Mesothelial cell of epicardium (in vitro differentiated cells): ENCODE results near the gene PEX19. TPM values are rescaled to one million over a fixed set of nuclear protein-coding genes. Genes with fewer than 3 reads are reported as not detected.

Source experiments
- DNase-seq, 2 experiments: peaks; one replicate each; pipeline ENCODE4 v3.0.0; 2021; ENCODE audit warnings: low spot score in 2 of 2; ENCODE audit not compliant: unreplicated experiment in 2 of 2
- H3K27ac Mint-ChIP-seq: 2 replicates; pipeline ENCODE4 v1.8.0; 2021; ENCODE audit warnings: mixed read lengths
- H3K27me3 Mint-ChIP-seq: 2 replicates; pipeline ENCODE4 v1.8.0; 2021; ENCODE audit warnings: low read depth, mixed read lengths
- H3K36me3 Mint-ChIP-seq: 2 replicates; pipeline ENCODE4 v1.8.0; 2021; ENCODE audit warnings: mixed read lengths
- H3K4me1 Mint-ChIP-seq: 2 replicates; pipeline ENCODE4 v1.8.0; 2021; ENCODE audit warnings: mixed read lengths
- H3K4me3 Mint-ChIP-seq: 2 replicates; pipeline ENCODE4 v1.8.0; 2021; ENCODE audit warnings: mild to moderate bottlenecking, moderate library complexity, mixed read lengths
- H3K9me3 Mint-ChIP-seq: 2 replicates; pipeline ENCODE4 v1.8.0; 2021; ENCODE audit warnings: mixed read lengths
- total RNA-seq: library from RNA; stranded (reverse); gene quantifications from 3 replicates; pipeline ENCODE4 v1.2.1, GENCODE V29; 2021
- TF ChIP-seq, protein P1 (sequence below): fragments of 200-600 bp; sonication (generic); IDR thresholded peaks from one replicate; pipeline ENCODE4 v1.5.0; 2021; ENCODE audit warnings: antibody characterized with exemption; ENCODE audit not compliant: unreplicated experiment

The PEX19 gene
- total RNA-seq, 1 donor from 2014 or later = 53.0 TPM

DNA sequence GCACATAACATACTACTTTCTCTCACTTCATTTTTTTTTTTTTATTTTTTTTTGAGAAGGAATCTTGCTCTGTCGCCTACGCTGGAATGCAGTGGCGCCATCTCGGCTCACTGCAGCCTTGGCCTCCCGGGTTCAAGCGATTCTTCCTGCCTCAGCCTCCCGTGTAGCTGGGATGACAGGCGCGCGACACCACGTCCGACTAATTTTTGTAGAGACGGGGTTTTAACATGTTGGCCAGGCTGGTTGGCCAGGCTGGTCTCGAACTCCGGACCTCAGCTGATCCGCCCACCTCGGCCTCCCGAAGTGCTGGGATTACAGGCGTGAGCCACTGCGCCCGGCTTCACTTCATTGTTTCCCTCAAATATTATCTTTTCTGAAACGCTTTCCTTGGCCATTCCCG is 573 bp upstream of the PEX19 start:
- TF ChIP-seq, protein P1, sequence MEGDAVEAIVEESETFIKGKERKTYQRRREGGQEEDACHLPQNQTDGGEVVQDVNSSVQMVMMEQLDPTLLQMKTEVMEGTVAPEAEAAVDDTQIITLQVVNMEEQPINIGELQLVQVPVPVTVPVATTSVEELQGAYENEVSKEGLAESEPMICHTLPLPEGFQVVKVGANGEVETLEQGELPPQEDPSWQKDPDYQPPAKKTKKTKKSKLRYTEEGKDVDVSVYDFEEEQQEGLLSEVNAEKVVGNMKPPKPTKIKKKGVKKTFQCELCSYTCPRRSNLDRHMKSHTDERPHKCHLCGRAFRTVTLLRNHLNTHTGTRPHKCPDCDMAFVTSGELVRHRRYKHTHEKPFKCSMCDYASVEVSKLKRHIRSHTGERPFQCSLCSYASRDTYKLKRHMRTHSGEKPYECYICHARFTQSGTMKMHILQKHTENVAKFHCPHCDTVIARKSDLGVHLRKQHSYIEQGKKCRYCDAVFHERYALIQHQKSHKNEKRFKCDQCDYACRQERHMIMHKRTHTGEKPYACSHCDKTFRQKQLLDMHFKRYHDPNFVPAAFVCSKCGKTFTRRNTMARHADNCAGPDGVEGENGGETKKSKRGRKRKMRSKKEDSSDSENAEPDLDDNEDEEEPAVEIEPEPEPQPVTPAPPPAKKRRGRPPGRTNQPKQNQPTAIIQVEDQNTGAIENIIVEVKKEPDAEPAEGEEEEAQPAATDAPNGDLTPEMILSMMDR = no peak
- peaks cover 21% of the 10 kb centered on the region for H3K4me1 Mint-ChIP-seq
- peak overlapping the region; percentile 2 for H3K27ac Mint-ChIP-seq
- no peak for DNase-seq
- H3K4me3 Mint-ChIP-seq = peak overlapping the region; percentile 97
- H3K36me3 Mint-ChIP-seq = peaks cover 25% of the 10 kb centered on the region
- no peaks in the 10 kb centered on the region for H3K9me3 Mint-ChIP-seq
- no peaks in the 10 kb centered on the region for H3K27me3 Mint-ChIP-seq

DNA sequence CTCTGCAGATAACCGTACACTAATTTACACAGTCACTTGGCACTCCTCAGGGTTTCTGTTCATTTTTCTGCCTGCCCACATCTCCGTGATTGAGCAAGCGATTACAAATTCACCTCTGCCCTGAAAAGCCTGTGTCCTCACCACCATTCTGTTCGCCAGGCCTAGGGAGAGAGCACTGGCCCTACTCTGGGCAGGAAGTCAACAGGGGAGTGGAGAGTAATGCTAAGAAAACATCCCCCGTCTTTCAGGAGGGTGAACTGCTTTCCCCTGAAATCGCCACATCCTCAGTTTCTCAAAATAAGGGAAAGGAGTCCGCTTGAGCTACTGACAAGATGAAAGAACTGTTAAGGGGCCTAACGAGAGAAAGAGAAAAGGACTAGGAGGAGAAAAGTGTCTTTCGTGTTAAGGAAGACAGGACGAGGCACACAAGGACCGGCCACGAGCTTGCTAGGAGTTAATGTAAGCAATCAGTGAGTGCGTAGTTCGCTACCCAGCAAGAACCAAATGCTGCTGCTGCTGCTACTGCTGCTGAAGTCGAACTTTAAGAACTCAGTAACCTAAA is 632 bp downstream of the PEX19 start:
- peak in 1 of 2 experiments; percentile 43 for DNase-seq
- TF ChIP-seq, protein P1 = no peak
- H3K36me3 Mint-ChIP-seq = peaks cover 24% of the 10 kb centered on the region
- peak overlapping the region; percentile 91 for H3K27ac Mint-ChIP-seq
- H3K4me1 Mint-ChIP-seq = peaks cover 21% of the 10 kb centered on the region
- H3K4me3 Mint-ChIP-seq = peak overlapping the region; percentile 97
- no peaks in the 10 kb centered on the region for H3K9me3 Mint-ChIP-seq
- H3K27me3 Mint-ChIP-seq = no peaks in the 10 kb centered on the region

DNA sequence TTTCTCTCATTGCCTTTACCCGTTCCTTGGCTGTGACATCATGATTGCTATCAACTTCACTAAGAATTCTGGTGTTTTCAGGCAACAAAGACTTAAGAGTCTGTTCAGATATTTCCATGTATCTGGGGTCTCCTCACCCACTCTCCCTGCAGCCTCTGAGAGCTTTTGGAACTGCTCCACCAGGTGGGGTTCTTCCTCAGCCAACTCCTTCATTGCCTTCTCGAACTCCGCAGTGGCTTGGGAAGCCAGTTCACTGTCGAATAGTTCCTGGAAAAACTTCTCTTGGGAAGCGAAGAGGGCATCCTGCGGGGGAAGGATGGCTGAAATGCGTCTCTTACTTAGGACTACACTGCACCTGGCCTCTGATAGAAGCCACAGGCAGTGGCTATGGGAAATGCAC is 2.1 kb downstream of the PEX19 start:
- H3K4me1 Mint-ChIP-seq = peaks cover 21% of the 10 kb centered on the region
- H3K27me3 Mint-ChIP-seq = no peaks in the 10 kb centered on the region
- no peak overlapping the region for H3K27ac Mint-ChIP-seq
- no peak overlapping the region for H3K4me3 Mint-ChIP-seq
- TF ChIP-seq, protein P1 = no peak
- DNase-seq = no peak
- H3K9me3 Mint-ChIP-seq = no peaks in the 10 kb centered on the region
- H3K36me3 Mint-ChIP-seq = peaks cover 27% of the 10 kb centered on the region

DNA sequence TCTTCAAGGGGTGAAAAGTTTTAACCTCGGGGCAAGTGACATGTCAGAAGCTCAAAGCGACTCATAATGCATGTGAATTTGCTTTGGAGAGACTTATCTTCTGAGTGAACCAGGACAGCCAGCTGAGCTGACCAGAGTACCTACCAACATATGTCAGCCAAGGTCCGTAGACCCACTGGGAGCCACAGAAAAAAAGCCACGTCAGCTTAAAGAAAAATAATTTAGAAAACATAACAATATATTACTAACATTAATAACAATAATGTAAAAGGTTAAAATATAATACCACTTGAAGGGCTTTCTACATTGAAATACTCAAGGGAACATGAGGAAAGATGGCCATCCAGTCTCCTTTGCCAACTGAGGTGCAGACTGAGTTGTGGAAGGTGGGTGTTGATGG is 6.9 kb downstream of the PEX19 start:
- DNase-seq = no peak
- H3K4me3 Mint-ChIP-seq = no peak overlapping the region
- H3K27me3 Mint-ChIP-seq = no peaks in the 10 kb centered on the region
- H3K9me3 Mint-ChIP-seq = no peaks in the 10 kb centered on the region
- TF ChIP-seq, protein P1 = no peak
- no peak overlapping the region for H3K27ac Mint-ChIP-seq
- H3K36me3 Mint-ChIP-seq = peaks cover 27% of the 10 kb centered on the region
- no peaks in the 10 kb centered on the region for H3K4me1 Mint-ChIP-seq

DNA sequence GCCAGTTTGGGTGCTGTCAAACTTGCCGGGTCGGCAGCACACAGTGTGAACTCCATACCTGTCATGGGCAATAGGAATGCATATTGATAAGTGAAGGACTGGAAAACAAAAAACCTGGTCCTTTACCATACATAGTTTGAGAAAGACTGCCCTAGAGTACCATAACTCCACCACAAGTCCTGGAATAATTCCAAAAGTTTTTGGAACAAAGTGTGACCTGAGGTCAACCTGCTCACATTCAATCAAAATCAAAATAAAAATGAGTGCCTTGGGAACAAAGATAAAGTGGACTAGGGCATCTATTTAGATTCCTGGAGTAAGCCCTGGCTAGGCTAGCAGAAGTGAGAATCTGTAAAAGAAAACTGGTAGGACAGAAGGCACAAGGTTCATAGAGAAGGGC is 7.6 kb downstream of the PEX19 start:
- no peaks in the 10 kb centered on the region for H3K27me3 Mint-ChIP-seq
- TF ChIP-seq, protein P1 = no peak
- no peaks in the 10 kb centered on the region for H3K9me3 Mint-ChIP-seq
- H3K4me1 Mint-ChIP-seq = no peaks in the 10 kb centered on the region
- no peak for DNase-seq
- H3K27ac Mint-ChIP-seq = no peak overlapping the region
- H3K4me3 Mint-ChIP-seq = no peak overlapping the region
- peaks cover 22% of the 10 kb centered on the region for H3K36me3 Mint-ChIP-seq

DNA sequence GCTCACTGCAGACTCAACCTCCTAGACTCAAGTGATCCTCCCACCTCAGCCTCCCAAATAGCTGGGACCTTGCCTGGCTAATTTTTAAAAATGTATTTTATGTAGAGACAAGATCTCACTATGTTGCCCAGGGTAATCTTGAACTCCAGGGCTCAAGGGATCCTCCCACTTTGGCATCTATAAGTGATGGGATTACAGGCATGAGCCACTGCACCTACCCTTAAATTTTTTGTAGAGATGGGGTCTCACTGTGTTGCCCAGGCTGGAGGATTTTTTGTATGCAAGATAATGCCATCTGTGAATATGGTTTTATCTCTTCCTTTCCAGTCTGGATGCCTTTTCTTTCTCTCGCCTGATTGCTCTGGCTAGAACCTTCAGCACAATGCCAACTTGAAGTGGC is 13.9 kb downstream of the PEX19 start:
- Mint-ChIP-seq H3K4me3 (no peak overlapping the region), H3K9me3 (no peaks in the 10 kb centered on the region), H3K4me1 (no peaks in the 10 kb centered on the region), H3K27me3 (peaks cover 24% of the 10 kb centered on the region), H3K27ac (no peak overlapping the region), H3K36me3 (no peaks in the 10 kb centered on the region)
- DNase-seq = no peak
- TF ChIP-seq, protein P1 = no peak
